Transverse colon (tissue), 4 donors: ENCODE results near the gene CTSO.

Source experiments
- CTCF ChIP-seq, 5 experiments: fragments of 200-600 bp in 3 of 5; fragments of 450-650 bp in 2 of 5; sonication (generic) in 3 of 5; IDR thresholded peaks; 1 replicate in 2 of 5; 2 replicates in 3 of 5; pipeline ENCODE4 v1.5.1; 2016 to 2017; ENCODE audit warnings: antibody characterized with exemption in 5 of 5, inconsistent platforms in 3 of 5, mild to moderate bottlenecking in 2 of 5, moderate library complexity in 1 of 5
- EP300 ChIP-seq: sonication (generic); formaldehyde crosslinking; IDR thresholded peaks from one replicate; pipeline ENCODE4 v1.6.1; 2017; ENCODE audit warnings: antibody characterized with exemption, low read depth
- POLR2A ChIP-seq: fragments of 450-650 bp; IDR thresholded peaks from one replicate; pipeline ENCODE4 v1.6.1; 2016; ENCODE audit warnings: antibody characterized with exemption, mild to moderate bottlenecking, moderate library complexity
- POLR2AphosphoS5 ChIP-seq, 3 donors: sonication (generic); formaldehyde crosslinking; IDR thresholded peaks; one replicate each; pipeline ENCODE4 v1.6.1; 2016; ENCODE audit warnings: antibody characterized with exemption in 3 of 3

GRCh38 chr4:155911905-155912304 is 41.8 kb downstream of the CTSO start:
- no peak for TF ChIP-seq POLR2AphosphoS5 (IDR thresholded peaks at IDR 0.05)
- no peak for TF ChIP-seq CTCF (IDR thresholded peaks at IDR 0.05)
- no peak for TF ChIP-seq EP300
- TF ChIP-seq POLR2A, result no peak
